RWPE2 (cell line): Measurements from ENCODE around the gene BPIFB6.

Experiments
- ATAC-seq: fragments of 200-7000 bp; cut with Tn5 transposase; 3 replicates; pipeline ENCODE4 v1.9.1; 2021; ENCODE audit warnings: low read depth
- DNase-seq: peaks from one replicate; pipeline ENCODE4 v3.0.0-alpha.2; 2020; ENCODE audit warnings: low spot score
- H3K27ac ChIP-seq: fragments of 450-650 bp; 2 replicates; pipeline ENCODE4 v1.5.1; 2017; ENCODE audit warnings: mild to moderate bottlenecking; ENCODE audit not compliant: poor library complexity, severe bottlenecking
- H3K27me3 ChIP-seq: fragments of 250-450 bp; sonication (Bioruptor Pico); 2 replicates; pipeline ENCODE4 v1.5.1; 2021; ENCODE audit warnings: mild to moderate bottlenecking, moderate library complexity; ENCODE audit not compliant: insufficient read depth, poor library complexity, severe bottlenecking
- H3K36me3 ChIP-seq: fragments of 250-450 bp; sonication (Bioruptor Pico); 2 replicates; pipeline ENCODE4 v1.5.1; 2020; ENCODE audit warnings: low read depth, mild to moderate bottlenecking, moderate library complexity
- H3K4me1 ChIP-seq: fragments of 250-450 bp; sonication (Bioruptor Pico); 2 replicates; pipeline ENCODE4 v1.5.1; 2021; ENCODE audit warnings: mild to moderate bottlenecking, moderate library complexity; ENCODE audit not compliant: insufficient read depth, poor library complexity, severe bottlenecking
- H3K4me3 ChIP-seq: fragments of 250-450 bp; sonication (Bioruptor Pico); 2 replicates; pipeline ENCODE4 v1.5.1; 2021; ENCODE audit warnings: mild to moderate bottlenecking, moderate library complexity; ENCODE audit not compliant: severe bottlenecking
- H3K9me3 ChIP-seq: fragments of 250-450 bp; sonication (Bioruptor Pico); 2 replicates; pipeline ENCODE4 v1.5.1; 2021; ENCODE audit warnings: mild to moderate bottlenecking, moderate library complexity; ENCODE audit not compliant: severe bottlenecking
- CTCF ChIP-seq: fragments of 450-650 bp; IDR thresholded peaks from one replicate; pipeline ENCODE4 v1.5.1; 2017; ENCODE audit warnings: mild to moderate bottlenecking, moderate library complexity; ENCODE audit not compliant: poor library complexity, severe bottlenecking

The BPIFB6 gene

GRCh38 chr20:33027769-33028751, 3.4 kb upstream of the BPIFB6 start:
- H3K4me1 ChIP-seq: no peaks in the 10 kb centered on the region

GRCh38 chr20:33028875-33029274, 2.6 kb upstream of the BPIFB6 start:
- no peak overlapping the region for H3K4me3 ChIP-seq
- H3K27ac ChIP-seq: no peak overlapping the region
- no peaks in the 10 kb centered on the region for H3K36me3 ChIP-seq
- no peak for DNase-seq
- H3K4me1 ChIP-seq: no peaks in the 10 kb centered on the region
- TF ChIP-seq CTCF: no peak
- peaks cover 15% of the 10 kb centered on the region for H3K27me3 ChIP-seq
- ATAC-seq: no peak
- no peaks in the 10 kb centered on the region for H3K9me3 ChIP-seq

More at GRCh38 chr20:33027769-33028751, 3.4 kb upstream of the BPIFB6 start:
- Histone ChIP-seq H3K36me3 (no peaks in the 10 kb centered on the region), H3K4me3 (no peak overlapping the region), H3K27ac (no peak overlapping the region), H3K27me3 (peaks cover 15% of the 10 kb centered on the region), H3K9me3 (no peaks in the 10 kb centered on the region)
- TF ChIP-seq CTCF: no peak
- ATAC-seq (no peak), DNase-seq (no peak)

GRCh38 chr20:33030076-33030475, 1.4 kb upstream of the BPIFB6 start:
- H3K4me3 ChIP-seq: no peak overlapping the region
- no peak overlapping the region for H3K27ac ChIP-seq
- peaks cover 15% of the 10 kb centered on the region for H3K27me3 ChIP-seq
- DNase-seq: no peak
- no peak for TF ChIP-seq CTCF
- no peaks in the 10 kb centered on the region for H3K4me1 ChIP-seq
- H3K36me3 ChIP-seq: no peaks in the 10 kb centered on the region
- H3K9me3 ChIP-seq: no peaks in the 10 kb centered on the region
- no peak for ATAC-seq

GRCh38 chr20:33030569-33030968, 879 bp upstream of the BPIFB6 start:
- H3K4me1 ChIP-seq: no peaks in the 10 kb centered on the region
- no peak overlapping the region for H3K4me3 ChIP-seq
- H3K9me3 ChIP-seq: no peaks in the 10 kb centered on the region
- no peak overlapping the region for H3K27ac ChIP-seq
- peaks cover 15% of the 10 kb centered on the region for H3K27me3 ChIP-seq
- H3K36me3 ChIP-seq: no peaks in the 10 kb centered on the region
- DNase-seq (no peak), ATAC-seq (no peak)
- no peak for TF ChIP-seq CTCF

- no peak for ATAC-seq
- Histone ChIP-seq H3K36me3 (no peaks in the 10 kb centered on the region), H3K4me1 (no peaks in the 10 kb centered on the region), H3K27ac (no peak overlapping the region), H3K27me3 (peaks cover 15% of the 10 kb centered on the region), H3K4me3 (no peak overlapping the region), H3K9me3 (no peaks in the 10 kb centered on the region)
- no peak for TF ChIP-seq CTCF
- no peak for DNase-seq
Observed at GRCh38 chr20:33032555-33032954, 1.1 kb downstream of the BPIFB6 start.
